HepG2 (cell line): ENCODE measurements around the gene TYMP. TPM values are rescaled to one million over a fixed set of nuclear protein-coding genes. Genes with fewer than 3 reads are reported as not detected.

ENCODE experiments used
- ATAC-seq: fragments of 200-7000 bp; cut with Tn5 transposase; 3 replicates; pipeline ENCODE4 v1.9.1; 2020; ENCODE audit warnings: mild to moderate bottlenecking, moderate library complexity
- BruUV-seq: library from RNA; stranded (reverse); fragments of 400-500 nt; replicated peaks from 2 replicates; lab custom pipeline; 2021; lab: Mats Ljungman, UMichigan
- CTCF ChIA-PET: fragments of 300-600 bp; formaldehyde crosslinking; extraction: SDS; loops from one replicate; lab custom pipeline; 2021; ENCODE audit warnings: low total read pairs, inconsistent platforms, low intra/inter-chr PET ratio; lab: Yijun Ruan, JAX
- POLR2A ChIA-PET: fragments of 350-600 bp; sonication (Branson Sonifier 250); formaldehyde crosslinking; loops from one replicate; lab custom pipeline; 2020; ENCODE audit warnings: antibody characterized with exemption, inconsistent platforms; lab: Yijun Ruan, JAX
- DNase-seq: peaks from one replicate; pipeline ENCODE4 v3.0.0-alpha.2; 2015; ENCODE audit warnings: low spot score
- FAIRE-seq: peaks from 3 replicates; lab custom pipeline; 2011; peaks lifted over from hg19 to GRCh38; lab: Jason Lieb, UNC
- H2AFZ ChIP-seq: one replicate; pipeline ENCODE4 v1.6.1; 2011; ENCODE audit warnings: low read length, inconsistent platforms
- H3K27ac ChIP-seq: fragments of 300-600 bp; 3 replicates; pipeline ENCODE4 v1.8.0; 2011; ENCODE audit warnings: mixed run types, mild to moderate bottlenecking, mixed read lengths, low read length, inconsistent platforms; ENCODE audit not compliant: insufficient read depth; ENCODE audit errors: extremely low read length
- H3K27me3 ChIP-seq, 2 experiments: fragments of 200-600 bp in 1 of 2; 2 replicates in 1 of 2; 3 replicates in 1 of 2; pipeline versions ENCODE4 v1.6.0 to v1.8.0; 2011; ENCODE audit warnings: low read length in 2 of 2, mild to moderate bottlenecking in 2 of 2, moderate library complexity in 2 of 2, inconsistent platforms in 1 of 2; ENCODE audit not compliant: insufficient read depth in 2 of 2, control insufficient read depth in 1 of 2
- H3K36me3 ChIP-seq, 2 experiments: fragments of 200-600 bp in 1 of 2; replicated peaks in 1 of 2; 2 replicates in 1 of 2; 3 replicates in 1 of 2; pipeline versions ENCODE4 v1.5.1 to v1.8.0; 2011; ENCODE audit warnings: low read length in 2 of 2, inconsistent platforms in 1 of 2; ENCODE audit not compliant: insufficient read depth in 2 of 2, control insufficient read depth in 1 of 2
- H3K4me1 ChIP-seq: 2 replicates; pipeline ENCODE4 v1.5.1; 2012; ENCODE audit warnings: low read length, inconsistent platforms; ENCODE audit not compliant: insufficient read depth
- H3K4me2 ChIP-seq: 2 replicates; pipeline ENCODE4 v1.6.0; 2011; ENCODE audit warnings: low read depth, low read length, inconsistent platforms
- H3K4me3 ChIP-seq, 3 experiments: fragments of 200-600 bp in 1 of 3; sonication (generic), shearing (Covaris generic) in 1 of 3; replicated peaks in 1 of 3; 2 replicates each; pipeline ENCODE4 v1.5.1; 2011 to 2016; ENCODE audit warnings: low read length in 3 of 3, inconsistent platforms in 2 of 3, low read depth in 2 of 3, mild to moderate bottlenecking in 2 of 3, control low read depth in 1 of 3, mixed read lengths in 1 of 3; ENCODE audit not compliant: insufficient read depth in 1 of 3
- H3K79me2 ChIP-seq: one replicate; pipeline ENCODE4 v1.6.1; 2011; ENCODE audit warnings: low read length, inconsistent platforms; ENCODE audit not compliant: insufficient read depth
- H3K9ac ChIP-seq: 2 replicates; pipeline ENCODE4 v1.6.0; 2011; ENCODE audit warnings: mild to moderate bottlenecking, low read depth, low read length, inconsistent platforms; ENCODE audit not compliant: insufficient read depth
- H3K9me3 ChIP-seq: 2 replicates; pipeline ENCODE4 v1.5.1; 2012; ENCODE audit warnings: mild to moderate bottlenecking, low read length
- H4K20me1 ChIP-seq: 2 replicates; pipeline ENCODE4 v1.6.0; 2011; ENCODE audit warnings: inconsistent platforms, mild to moderate bottlenecking, low read length, moderate library complexity; ENCODE audit not compliant: insufficient read depth
- CSRNP2 ChIP-seq: sonication (generic); formaldehyde crosslinking; conservative IDR thresholded peaks from 2 replicates; pipeline ENCODE4 v1.8.0; 2022; ENCODE audit warnings: low read depth, missing genetic modification reagents
- HOXA7 ChIP-seq: sonication (generic); formaldehyde crosslinking; IDR thresholded peaks from 2 replicates; pipeline ENCODE4 v1.8.1; 2022; ENCODE audit warnings: mild to moderate bottlenecking, missing genetic modification reagents, moderate library complexity
- KDM6A ChIP-seq: IDR thresholded peaks from 2 replicates; pipeline ENCODE4 v1.6.1; 2016; ENCODE audit warnings: low read depth
- MNT ChIP-seq: fragments of 450-650 bp; IDR thresholded peaks from 2 replicates; pipeline ENCODE4 v1.6.1; 2016
- SOX6 ChIP-seq, 2 experiments: fragments of 450-650 bp in 1 of 2; sonication (generic) in 1 of 2; formaldehyde crosslinking in 1 of 2; IDR thresholded peaks; 2 replicates each; pipeline versions ENCODE4 v1.4.0 to v1.6.1; 2017 to 2020; ENCODE audit warnings: antibody characterized with exemption in 1 of 2, mild to moderate bottlenecking in 1 of 2, missing genetic modification reagents in 1 of 2
- SRSF9 ChIP-seq: fragments of 200-400 bp; formaldehyde crosslinking; IDR thresholded peaks from 2 replicates; pipeline ENCODE4 v1.6.1; 2018; ENCODE audit warnings: borderline replicate concordance, mild to moderate bottlenecking, low read depth, low read length; ENCODE audit not compliant: insufficient read depth, poor library complexity, severe bottlenecking
- TFDP1 ChIP-seq: IDR thresholded peaks from 2 replicates; pipeline ENCODE4 v1.6.1; 2016; ENCODE audit warnings: missing compliant biosample characterization, missing genetic modification reagents, borderline replicate concordance
- TIGD3 ChIP-seq: sonication (generic); formaldehyde crosslinking; IDR thresholded peaks from 2 replicates; pipeline ENCODE4 v1.5.1; 2020; ENCODE audit warnings: mild to moderate bottlenecking, missing genetic modification reagents, borderline replicate concordance
- ZFP36L2 ChIP-seq: sonication (generic); formaldehyde crosslinking; IDR thresholded peaks from 2 replicates; pipeline ENCODE4 v1.4.0; 2020; ENCODE audit warnings: missing genetic modification reagents
- ZNF326 ChIP-seq: sonication (generic); formaldehyde crosslinking; IDR thresholded peaks from 2 replicates; pipeline ENCODE4 v1.4.0; 2020; ENCODE audit warnings: missing genetic modification reagents, borderline replicate concordance
- ZNF776 ChIP-seq: sonication (generic); formaldehyde crosslinking; IDR thresholded peaks from 2 replicates; pipeline ENCODE4 v1.4.0; 2020; ENCODE audit warnings: mild to moderate bottlenecking, missing genetic modification reagents
- ZUFSP ChIP-seq: sonication (generic); formaldehyde crosslinking; IDR thresholded peaks from 2 replicates; pipeline ENCODE4 v1.9.0; 2021; ENCODE audit warnings: missing genetic modification reagents, mild to moderate bottlenecking, borderline replicate concordance
- WGBS: methylation state at CpG from one replicate; pipeline ENCODE4 v1.1.6; 2017; ENCODE audit warnings: low lambda C conversion rate; 5-methylcytosine and 5-hydroxymethylcytosine counted together
- in situ Hi-C: cut with HindIII; loops from 2 replicates; pipeline ENCODE4 v1.10.0; 2017; ENCODE audit warnings: low pct_unique_long_range_greater_than_20kb; ENCODE audit not compliant: extremely low pct_ligation_motif_present
- intact Hi-C: fragments of 100-400 bp; cut with micrococcal nuclease; formaldehyde crosslinking; loops from one replicate; pipeline ENCODE4 v1.10.0; 2022; ENCODE audit not compliant: unreplicated experiment
- polyA plus RNA-seq, 8 experiments: library from polyadenylated mRNA; depleted of rRNA in 3 of 8; stranded (reverse) in 7 of 8; unstranded in 1 of 8; fragments of >200 nt; fragmentation: Illumina TruSeq in 4 of 8; extraction: Trizol in 4 of 8; gene quantifications; 2 replicates each; pipeline versions ENCODE4 v1.2.1 to v1.2.3, GENCODE V29; 2011 to 2016; ENCODE audit warnings: low read depth in 4 of 8, missing spikeins in 1 of 8, mixed read lengths in 1 of 8; ENCODE audit not compliant: insufficient read depth in 1 of 8
- total RNA-seq, 5 experiments: library from RNA; depleted of rRNA; stranded (reverse); fragments of >200 nt; fragmentation: Illumina TruSeq; extraction: Trizol; gene quantifications; 2 replicates each; pipeline ENCODE4 v1.2.3, GENCODE V29; 2016; ENCODE audit warnings: low read depth in 1 of 5

Gene TYMP
- total and polyA plus RNA-seq, 2 of the 13 experiments (the other 11 are each of a cell fraction or from before 2014, with no cell fraction given): 3.9 to 4.3 TPM

- Histone ChIP-seq H3K79me2 (no peaks in the 10 kb centered on the region), H3K9ac (no peak overlapping the region), H3K4me2 (no peak overlapping the region), H3K4me3 (no peak overlapping the region), H4K20me1 (no peaks in the 10 kb centered on the region), H3K9me3 (no peaks in the 10 kb centered on the region), H3K27ac (no peak overlapping the region), H3K36me3 (no peaks in the 10 kb centered on the region), H2AFZ (no peak overlapping the region), H3K27me3 (peaks cover 0 to 7% of the 10 kb centered on the region in 2 experiments; a peak in 3 of 5 replicates), H3K4me1 (peaks cover 28% of the 10 kb centered on the region)
- in situ Hi-C loops: no loop called here
- ChIA-PET CTCF (no interaction called here), POLR2A (interaction anchor here (1.7 to 2.2 kb wide), 5 partner anchors 8 to 15 kb away, joined by 4 to 18 read pairs (median 5); partner anchors contain the start of gene SCO2)
- TF ChIP-seq ZFP36L2 (no peak), TIGD3 (CRISPR knock-in tag) (no peak), ZNF326 (no peak), ZNF776 (CRISPR knock-in tag) (no peak), HOXA7 (CRISPR knock-in tag) (no peak), MNT (no peak), KDM6A (CRISPR knock-in tag) (no peak), TFDP1 (CRISPR knock-in tag) (no peak), SOX6 (IDR thresholded peaks at IDR 0.05) (no peak), SOX6 (CRISPR knock-in tag; IDR thresholded peaks at IDR 0.05) (no peak), SRSF9 (no peak), CSRNP2 (no peak), ZUFSP (CRISPR knock-in tag) (no peak)
- no peak for ATAC-seq
- no peak for DNase-seq
- BruUV-seq: no TSS peak
- FAIRE-seq: no peak
- intact Hi-C loops: no loop called here
- 91% methylated on average over 10 of the region's 10 CpGs for WGBS
Observed at GRCh38 chr22:50540381-50540780, 10.6 kb upstream of the TYMP start.
